GM19328 (cell line): ENCODE measurements around the gene TAPBPL.
"Not testable (repeated sequence)": the region's sequence is repeated elsewhere in the genome, so short reads cannot be mapped to it uniquely, and the experiment has no call there.

Source experiments
- ATAC-seq: cut with Tn5 transposase; IDR thresholded peaks from one replicate; pipeline ENCODE4 v1.9.1; 2021; ENCODE audit warnings: mild to moderate bottlenecking, moderate library complexity; ENCODE audit not compliant: unreplicated experiment

Gene TAPBPL

GRCh38 chr12:6451348-6452244 is at the start of gene TAPBPL:
TSS of gene TAPBPL (plus strand) at chr12:6452042. CDS start at chr12:6452249, 207 bp downstream.
- ATAC-seq, result peak; percentile 69

- ATAC-seq, result no peak
Observed at GRCh38 chr12:6404390-6404789, 47.5 kb upstream of the TAPBPL start.

DNA sequence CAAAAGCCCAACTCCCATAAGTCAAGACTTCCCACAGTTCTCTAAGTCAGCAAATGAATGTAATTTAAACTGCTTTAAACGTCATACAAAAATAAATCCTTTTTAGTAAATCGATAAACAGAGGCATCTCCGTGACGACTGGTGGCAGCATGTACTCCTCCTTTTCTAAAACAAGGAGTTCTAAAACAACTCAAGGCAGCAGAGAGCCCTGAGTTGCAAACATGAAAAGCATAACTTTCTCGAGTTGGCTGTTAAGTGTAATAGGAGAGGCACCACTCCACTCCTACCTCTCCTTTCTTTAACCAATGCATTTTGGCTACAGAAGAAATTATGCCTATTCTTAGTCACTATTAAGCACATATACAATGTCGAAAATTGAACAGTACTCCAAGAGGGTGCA is 45.9 kb upstream of the TAPBPL start:
- no peak for ATAC-seq

DNA sequence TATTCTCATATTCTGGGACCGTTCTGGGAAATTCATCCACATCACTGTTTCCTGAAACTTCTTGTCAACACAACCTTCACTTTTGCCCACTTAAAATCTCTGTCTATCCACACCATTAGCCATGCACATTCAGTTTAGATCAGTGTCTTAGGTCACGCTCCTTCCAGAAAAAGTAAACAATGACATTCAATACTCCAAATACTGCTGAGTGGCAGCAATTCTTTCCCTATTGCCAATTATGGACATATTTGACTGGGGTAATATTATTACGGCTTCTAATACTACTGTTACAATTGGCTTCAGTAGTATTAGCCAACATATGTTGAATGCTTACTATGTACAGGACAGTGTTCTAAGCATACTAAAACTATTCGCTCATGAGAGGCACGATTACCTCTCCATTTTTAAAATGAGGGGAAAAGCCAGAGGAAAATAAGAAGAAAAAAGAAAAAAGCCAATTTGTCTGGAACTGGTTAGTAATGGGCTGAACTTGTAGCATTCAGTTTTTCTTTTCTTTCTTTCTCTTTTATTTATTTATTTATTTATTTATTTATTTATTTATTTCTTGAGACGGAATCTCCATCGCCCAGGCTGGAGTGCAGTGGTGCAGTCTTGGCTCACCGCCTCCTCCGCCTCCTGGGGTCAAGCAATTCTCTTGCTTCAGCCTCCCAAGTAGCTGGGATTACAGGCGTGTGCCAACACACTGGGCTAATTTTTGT is 44.4 kb upstream of the TAPBPL start:
- ATAC-seq, result no peak

DNA sequence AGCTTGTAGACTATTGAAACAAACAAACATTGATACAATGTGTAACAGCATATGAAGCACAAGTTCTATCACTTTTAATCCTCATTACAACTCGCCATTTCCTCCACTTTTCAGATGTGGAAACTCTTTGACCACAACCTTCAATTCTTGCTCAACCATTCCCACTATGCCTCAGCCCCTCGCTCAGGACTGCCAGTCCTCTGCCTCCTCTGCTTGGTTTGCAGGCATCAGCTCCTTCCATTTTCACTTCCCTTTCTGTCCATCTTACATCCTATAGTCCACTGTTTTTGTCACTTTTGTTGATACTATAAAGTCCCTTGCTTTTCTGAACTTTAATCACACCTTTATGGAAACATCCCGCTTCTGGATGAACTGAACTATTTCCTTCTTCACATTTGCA is 35.2 kb upstream of the TAPBPL start:
- ATAC-seq, result no peak

- no peak for ATAC-seq
Observed at GRCh38 chr12:6418796-6419195, 33.0 kb upstream of the TAPBPL start.

GRCh38 chr12:6420364-6420763 is 31.5 kb upstream of the TAPBPL start:
- ATAC-seq, result no peak

DNA sequence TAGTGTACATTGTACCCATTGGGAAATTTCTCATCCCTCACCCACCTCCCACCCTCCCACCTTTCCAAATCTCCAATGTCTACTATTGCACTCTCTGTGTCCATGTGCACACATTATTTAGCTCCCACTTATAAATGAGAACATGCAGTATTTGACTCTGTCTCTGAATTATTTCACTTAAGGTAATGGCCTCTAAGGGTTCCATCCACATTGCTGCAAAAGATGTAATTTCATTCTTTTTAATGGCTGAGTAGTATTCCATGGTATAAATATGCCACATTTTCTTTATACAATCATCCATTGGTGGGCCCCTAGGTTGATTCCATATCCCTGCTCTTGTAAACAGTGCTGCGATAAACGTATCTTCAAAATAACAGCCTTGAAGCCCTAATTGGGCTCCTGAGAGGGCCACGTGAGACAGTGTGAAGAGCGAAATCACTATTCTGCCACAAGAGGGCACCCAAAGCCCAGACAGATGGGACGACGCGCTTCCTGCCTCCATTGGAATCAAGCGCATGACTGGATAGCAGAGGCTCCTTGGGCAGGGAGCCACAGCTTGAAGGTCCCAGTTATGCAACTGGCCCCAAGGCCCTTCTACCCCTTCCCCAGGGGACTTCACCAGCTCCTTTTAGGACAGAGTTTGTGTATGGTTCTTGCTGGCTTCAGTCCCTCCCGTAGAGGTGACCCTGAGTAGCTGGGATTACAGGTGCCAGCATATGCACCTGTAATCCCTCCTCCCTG is 28.4 kb upstream of the TAPBPL start:
- peak; percentile 46 for ATAC-seq

- no peak for ATAC-seq
Observed at GRCh38 chr12:6424008-6424347, 27.9 kb upstream of the TAPBPL start.

- ATAC-seq, result no peak
Observed at GRCh38 chr12:6424866-6425265, 27.0 kb upstream of the TAPBPL start.

- ATAC-seq, result no peak
Observed at GRCh38 chr12:6425590-6426531, 26.0 kb upstream of the TAPBPL start.

DNA sequence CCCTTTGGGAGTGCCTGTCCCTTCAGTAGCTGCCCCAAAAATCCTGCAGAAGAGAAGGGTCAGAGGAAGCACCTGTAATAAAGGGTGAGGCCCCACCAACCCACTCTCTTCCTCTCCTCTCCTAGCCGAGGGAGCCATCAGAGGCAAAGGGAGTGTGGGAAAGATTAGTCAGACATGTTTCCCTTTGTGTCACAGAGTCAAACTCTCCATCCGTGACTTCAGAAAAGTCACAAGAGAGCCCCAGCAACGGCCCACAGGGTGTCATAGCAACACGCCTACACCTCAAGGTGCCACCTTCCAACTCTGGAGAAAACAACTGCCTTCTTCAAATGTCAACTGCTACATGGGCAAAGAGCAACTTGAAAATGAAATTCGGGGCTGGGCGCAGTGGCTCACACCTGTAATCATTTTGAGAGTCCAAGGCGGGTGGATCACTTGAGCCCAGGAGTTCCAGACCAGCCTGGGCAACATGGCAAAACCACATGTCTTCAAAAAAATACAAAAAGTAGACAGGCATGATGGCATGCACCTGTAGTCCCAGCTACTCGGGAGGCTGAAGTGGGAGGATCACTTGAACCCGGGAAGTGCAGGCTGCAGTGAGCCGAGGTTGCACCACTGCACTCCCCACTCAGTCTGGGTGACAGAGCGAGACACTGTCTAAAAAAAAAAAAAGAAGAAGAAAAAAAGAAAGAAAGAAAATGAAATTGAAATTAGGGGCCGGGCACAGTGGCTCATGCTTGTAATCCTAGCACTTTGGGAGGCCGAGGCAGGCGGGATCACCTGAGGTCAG is 24.8 kb upstream of the TAPBPL start:
- peak; percentile 45 for ATAC-seq

- not testable (repeated sequence) for ATAC-seq
Observed at GRCh38 chr12:6427796-6428195, 24.0 kb upstream of the TAPBPL start.

- ATAC-seq, result no peak
Observed at GRCh38 chr12:6428326-6428725, 23.5 kb upstream of the TAPBPL start.

GRCh38 chr12:6430124-6430989 is 21.5 kb upstream of the TAPBPL start:
- ATAC-seq, result no peak

- no peak for ATAC-seq
Observed at GRCh38 chr12:6432991-6433390, 18.9 kb upstream of the TAPBPL start.

GRCh38 chr12:6434205-6435140 is 17.4 kb upstream of the TAPBPL start:
- ATAC-seq, result no peak
